GM20000 (cell line): ENCODE data around the gene ACHE.
A peak's percentile ranks its signal among the peaks of the same experiment; 100 is the strongest.

Experiments used
- DNase-seq: peaks from one replicate; pipeline ENCODE4 v3.0.0; 2012; ENCODE audit warnings: low spot score
- CTCF ChIP-seq: IDR thresholded peaks from 2 replicates; pipeline ENCODE4 v1.5.1; 2012; ENCODE audit warnings: mild to moderate bottlenecking, control low read depth; ENCODE audit errors: extremely low read depth, missing control alignments

Gene ACHE

DNA sequence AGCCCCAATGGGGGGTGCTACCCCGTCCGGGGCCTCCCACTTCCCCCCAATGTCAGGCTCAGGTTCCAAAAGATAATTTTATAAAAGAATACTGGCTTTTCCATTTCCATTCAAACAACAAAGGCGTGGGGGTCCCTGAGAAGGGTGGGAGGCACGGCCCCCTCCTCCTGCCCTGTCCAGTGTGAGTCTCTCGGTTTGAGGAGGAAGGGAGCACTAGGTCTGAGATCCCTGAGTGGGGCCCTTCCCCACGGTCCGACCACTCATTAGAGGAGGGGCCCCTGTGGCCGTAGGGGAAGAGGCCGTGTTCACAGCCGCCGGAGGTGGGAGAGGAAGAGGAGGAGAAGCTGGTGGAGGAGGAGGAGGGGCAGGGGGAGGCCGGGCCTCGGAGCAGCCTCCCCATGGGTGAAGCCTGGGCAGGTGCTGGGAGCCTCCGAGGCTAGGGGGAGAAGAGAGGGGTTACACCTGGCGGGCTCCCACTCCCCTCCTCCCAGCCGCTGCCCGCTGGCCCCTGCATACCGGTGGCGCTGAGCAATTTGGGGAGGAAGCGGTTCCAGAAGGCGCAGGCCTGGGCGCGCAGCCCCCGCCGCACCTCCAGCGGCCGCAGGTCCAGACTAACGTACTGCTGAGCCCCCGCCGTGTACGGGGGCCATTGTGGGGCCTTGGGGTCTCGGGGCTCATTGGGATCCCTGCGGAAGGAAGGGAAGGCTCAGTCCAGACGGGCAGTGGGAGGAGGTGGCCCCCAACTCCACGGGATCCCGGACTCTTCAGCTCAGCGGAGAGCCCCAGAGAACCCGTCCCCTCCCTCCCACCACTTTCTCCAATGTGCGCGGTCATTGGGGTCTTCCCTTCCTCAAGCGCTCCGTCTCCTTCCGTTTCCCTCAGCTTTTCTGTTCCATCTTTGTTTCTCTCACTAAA is 4.8 kb downstream of the ACHE start:
- TF ChIP-seq CTCF: no peak
- peak; percentile 56 for DNase-seq

- no peak for TF ChIP-seq CTCF
- peak; percentile 40 for DNase-seq
These were observed 6.5 kb downstream of the ACHE start, which contains the start of gene UFSP1 for GRCh38 chr7:100888988-100889750. Gene UFSP1 (minus strand): TSS chr7:100889715. CDS start chr7:100889271, 444 bp downstream.

DNA sequence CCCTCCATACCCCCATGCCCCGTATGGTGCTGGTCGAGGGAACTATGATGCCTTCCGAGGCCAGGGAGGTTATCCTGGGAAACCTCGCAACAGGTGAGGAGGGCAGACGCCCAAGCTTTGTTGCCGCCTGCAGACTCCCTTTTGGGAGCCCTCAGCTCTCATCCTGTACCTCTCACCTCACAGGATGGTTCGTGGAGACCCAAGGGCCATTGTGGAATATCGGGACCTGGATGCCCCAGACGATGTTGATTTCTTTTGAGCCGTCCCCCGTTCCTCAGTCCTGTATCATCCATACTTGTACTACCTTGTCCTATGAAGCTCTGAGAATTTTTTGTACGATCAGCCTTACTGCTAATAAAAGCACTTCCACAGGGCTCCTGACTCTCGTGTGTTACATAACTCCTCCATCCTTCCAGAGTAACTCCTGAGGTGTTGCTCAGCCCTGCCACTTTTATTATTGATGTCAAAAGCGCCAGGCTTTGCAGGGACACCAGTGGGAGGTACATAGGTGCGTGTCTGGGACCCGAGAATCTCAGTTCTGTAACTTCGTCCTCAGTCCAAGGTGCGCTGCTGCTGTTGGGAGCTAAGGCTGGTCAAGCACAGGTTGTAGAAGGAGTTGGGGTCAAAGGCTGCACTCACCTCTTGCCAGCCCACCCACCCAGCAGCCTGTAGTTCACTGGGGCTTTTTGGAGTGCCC is 7.2 kb downstream of the ACHE start:
- no peak for TF ChIP-seq CTCF
- DNase-seq: peak; percentile 22

GRCh38 chr7:100887516-100888290 is 8.0 kb downstream of the ACHE start:
- no peak for TF ChIP-seq CTCF
- peak; percentile 90 for DNase-seq

DNA sequence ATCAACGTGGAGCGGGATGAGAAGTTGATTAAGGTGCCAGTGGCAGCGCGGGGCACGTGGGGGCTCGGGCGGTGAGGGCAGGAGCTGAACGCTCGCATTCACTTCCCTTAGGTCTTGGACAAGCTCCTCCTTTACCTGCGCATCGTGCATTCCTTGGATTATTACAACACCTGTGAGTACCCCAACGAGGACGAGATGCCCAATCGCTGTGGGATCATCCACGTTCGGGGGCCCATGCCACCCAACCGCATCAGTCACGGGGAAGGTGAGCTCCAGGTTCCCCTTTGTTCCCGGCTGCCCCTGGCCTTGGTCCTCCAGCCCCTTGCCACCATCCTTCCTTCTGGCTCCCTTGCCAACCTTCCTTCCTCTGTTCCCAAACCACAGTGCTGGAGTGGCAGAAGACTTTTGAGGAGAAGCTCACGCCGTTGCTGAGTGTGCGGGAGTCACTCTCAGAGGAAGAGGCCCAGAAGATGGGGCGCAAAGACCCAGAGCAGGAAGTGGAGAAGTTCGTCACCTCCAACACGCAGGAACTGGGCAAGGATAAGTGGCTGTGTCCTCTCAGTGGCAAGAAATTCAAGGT is 8.7 kb downstream of the ACHE start:
- TF ChIP-seq CTCF: no peak
- DNase-seq: no peak

GRCh38 chr7:100886142-100886935 is 9.3 kb downstream of the ACHE start:
- TF ChIP-seq CTCF: no peak
- no peak for DNase-seq
